ENCODE data around the gene ZNF185. TPM values are rescaled to one million over a fixed set of nuclear protein-coding genes. Genes with fewer than 3 reads are reported as not detected.
"Not testable (repeated sequence)": the region's sequence is repeated elsewhere in the genome, so short reads cannot be mapped to it uniquely, and the experiment has no call there.

Gene ZNF185
- polyA plus RNA-seq, 10 donors = 7.8 to 35.2 (median 22.6) TPM

DNA sequence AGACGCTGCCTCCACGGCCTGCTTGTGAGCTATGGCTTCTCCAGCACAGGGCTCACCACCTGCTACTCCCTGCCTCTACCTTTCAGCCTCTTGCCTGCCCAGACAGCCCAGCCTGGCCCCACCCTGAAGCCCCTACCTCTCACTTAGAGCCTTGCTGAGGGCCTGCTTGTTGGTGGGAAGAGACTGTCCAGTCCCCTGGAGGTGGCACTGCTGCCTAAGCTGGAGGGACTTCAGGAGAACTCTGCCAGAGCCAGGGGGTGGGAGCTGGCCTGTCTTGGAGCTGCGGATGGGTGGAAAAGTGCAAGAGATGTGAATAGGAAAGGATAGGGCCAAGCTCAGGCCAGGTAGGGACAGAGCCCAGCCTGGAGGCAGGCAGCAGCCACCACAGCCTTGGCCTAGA, 2.7 kb upstream of the ZNF185 start:
- DNase-seq = no peak

DNA sequence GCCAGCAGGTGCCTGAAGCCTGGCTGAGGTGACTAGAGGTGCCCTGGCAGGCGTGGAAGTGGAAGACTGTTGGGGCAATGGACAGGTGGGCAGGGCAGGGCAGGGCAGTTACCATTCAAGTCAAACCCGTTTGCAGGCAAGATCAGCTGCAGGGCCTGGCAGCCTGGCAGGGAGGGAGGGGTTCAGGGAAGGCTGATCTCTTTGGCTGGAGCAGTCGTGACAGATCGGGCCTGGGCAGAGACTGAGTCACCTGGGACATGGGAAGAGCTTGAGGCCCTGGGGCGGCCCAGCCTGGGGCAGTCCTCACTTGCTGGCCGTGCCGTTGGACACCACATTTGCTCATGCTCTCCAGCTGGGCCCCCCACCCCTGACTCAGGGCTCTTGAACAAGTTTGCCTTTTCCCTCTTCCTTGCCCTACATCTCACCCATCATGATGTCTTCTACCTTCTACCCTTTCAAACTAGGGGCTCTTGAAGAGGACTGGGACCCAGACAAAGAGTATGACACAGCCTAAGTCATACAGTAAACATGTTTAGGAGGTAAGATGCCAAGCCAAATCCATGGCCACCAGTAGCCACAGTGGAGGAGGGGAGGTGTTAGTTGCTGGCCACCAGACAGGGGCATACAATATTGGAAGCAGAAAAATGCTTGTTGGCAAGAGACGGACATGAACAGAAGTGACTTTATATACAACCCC, 2.0 kb upstream of the ZNF185 start:
- no peak for DNase-seq

DNA sequence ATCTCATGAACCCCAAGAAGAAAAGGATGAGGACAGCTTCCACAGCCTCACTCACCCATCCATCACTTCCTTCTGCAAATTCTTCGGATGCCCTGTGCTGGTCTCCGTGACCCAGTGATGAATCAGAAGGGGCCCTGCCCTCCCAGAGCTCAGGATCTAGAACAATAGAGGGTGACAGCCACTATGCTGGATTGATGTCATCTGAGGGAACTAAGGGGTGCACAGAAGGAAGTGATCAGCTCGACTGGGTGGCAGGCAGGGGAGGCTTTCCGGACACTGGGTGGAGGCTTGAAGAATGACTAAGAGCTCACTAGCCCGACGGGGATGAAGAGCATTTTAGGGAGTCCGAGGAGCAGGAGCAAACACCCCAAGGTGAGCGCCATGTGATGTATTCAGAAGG, 1.4 kb upstream of the ZNF185 start:
- DNase-seq = no peak

GRCh38 chrX:152898442-152898841, 575 bp downstream of the ZNF185 start:
- DNase-seq = no peak

DNA sequence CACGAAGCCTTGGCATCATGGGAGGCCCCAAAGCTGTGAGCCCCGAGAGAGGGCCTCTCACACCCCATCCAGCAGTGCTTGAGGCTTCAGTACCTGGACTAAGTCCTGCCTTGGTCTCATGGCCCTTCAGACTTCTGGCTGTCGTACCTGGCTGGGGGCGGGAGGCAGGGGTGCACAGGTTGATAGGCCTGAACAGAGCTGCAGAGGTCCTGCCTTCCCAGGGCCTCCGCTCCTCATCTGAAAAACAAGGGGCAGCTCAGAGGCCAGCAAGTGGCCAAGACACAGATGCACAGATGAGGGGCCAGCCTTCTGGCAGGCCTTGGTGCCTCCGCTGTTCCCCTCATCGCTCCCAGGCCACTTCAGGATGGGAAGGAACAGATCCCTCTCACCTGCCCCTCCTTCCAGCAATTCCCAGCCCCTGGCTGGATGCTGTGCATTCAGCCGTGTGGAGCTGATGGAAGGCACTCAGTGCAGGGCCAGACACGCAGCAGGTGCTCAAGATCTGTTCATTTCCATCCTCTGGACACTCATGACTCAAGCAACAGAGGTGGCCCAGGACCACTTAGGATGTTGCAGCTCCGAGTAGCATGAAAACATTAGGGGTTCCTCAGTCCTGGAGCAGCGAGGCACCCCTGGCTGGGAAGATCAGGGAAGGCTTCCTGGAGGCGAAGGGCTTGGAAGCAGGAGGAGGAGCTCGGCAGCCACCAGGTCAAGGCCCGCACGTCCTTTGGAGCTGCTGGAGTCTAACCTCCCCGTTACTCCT, 1.4 kb downstream of the ZNF185 start:
- DNase-seq = no peak

- no peak for DNase-seq
Observed at GRCh38 chrX:152899874-152900719, 2.2 kb downstream of the ZNF185 start.

DNA sequence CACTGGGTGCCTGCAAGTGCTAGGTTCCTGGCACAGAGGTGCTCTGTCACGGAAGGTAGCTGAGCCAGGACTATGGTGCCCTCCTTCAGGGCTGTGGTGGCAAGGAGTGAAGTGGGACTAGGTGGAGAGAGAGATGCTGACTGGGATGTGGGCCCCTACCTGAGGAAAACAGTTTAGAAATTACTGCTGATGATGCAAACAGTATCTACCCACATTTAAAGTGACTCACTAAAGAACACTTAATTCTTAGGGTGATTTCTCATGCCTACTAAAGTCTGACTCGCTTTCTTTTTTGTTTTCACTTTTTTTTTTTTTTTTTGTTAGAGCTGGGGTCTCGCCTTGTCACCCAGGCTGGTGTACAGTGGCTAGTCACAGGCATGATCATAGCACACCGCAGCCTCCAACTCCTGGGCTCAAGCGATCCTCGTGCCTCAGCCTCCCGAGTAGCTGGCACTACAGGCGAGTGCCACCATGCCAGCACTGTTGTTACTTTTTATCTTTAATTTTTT, 3.1 kb downstream of the ZNF185 start:
- DNase-seq = no peak

- DNase-seq = no peak
Observed at GRCh38 chrX:152901816-152902501, 4.1 kb downstream of the ZNF185 start.

DNA sequence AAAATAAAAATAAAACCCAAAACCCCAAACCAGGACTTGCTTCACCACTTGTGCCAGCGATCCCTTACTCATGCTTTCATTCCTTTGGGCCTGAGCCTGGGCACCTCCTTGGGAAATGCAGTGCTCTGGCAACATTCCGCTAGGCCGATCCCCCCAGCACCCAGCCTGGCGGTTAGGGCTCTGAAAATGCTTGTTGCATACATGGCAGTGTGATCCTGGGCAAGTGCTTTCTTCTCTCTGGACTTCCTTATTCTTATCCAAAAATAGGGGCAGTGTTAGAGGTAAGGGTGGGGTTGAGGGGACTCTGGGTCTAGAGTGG, 4.6 kb downstream of the ZNF185 start:
- no peak for DNase-seq

- DNase-seq = no peak
Observed at GRCh38 chrX:152903589-152903988, 5.7 kb downstream of the ZNF185 start.

DNA sequence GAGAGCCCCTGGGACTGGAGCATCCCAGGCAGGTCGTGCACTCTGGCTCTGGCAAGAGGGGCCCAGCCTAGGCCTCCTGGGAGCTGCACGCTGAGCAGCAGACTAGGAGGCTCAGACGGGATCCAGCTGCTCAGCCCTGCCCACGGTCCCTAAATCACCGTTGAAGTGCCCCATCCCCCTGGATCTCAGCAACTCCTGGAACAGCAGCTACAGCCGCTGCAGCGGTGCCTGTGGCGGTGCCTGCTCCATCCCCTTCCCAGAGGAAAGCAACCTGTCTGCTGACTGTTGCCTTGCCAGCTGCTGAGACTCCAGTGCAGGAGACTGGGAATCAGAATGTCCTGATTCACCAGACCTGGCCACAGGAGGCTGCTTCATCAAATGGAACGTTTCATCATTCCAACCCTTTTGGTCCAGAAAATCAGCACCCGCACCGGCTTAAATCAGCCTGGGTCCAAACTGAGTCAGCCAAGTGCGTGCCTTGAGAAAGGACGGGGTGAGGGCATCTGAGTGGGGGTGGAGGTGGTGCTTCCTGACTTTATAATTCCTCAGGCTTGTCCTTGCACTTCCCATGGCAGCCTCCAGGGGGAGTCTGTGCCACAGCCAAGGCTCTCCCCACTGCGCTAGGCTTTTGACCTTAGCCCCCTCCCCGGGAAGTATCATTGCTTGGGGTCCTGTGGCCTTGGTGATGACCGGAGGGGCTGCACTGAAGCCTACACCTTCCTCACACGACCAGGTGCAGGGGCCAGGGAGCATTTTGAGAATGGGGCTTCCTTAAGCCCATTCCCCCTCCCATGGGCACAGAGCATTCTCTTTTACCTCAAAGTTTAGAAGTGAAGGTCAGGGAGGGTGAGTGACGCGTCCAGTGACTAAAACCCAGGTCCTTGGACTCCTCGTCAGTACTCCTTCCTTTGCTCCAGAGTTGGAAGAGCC, 6.5 kb downstream of the ZNF185 start:
- peak in 2 of 3 donors; percentile 19 to 28 for DNase-seq

GRCh38 chrX:152905081-152905420, 7.2 kb downstream of the ZNF185 start:
- DNase-seq = no peak

GRCh38 chrX:152907084-152907651, 9.3 kb downstream of the ZNF185 start:
- peak in 1 of 3 donors; percentile 19 for DNase-seq

- no peak for DNase-seq
Observed at GRCh38 chrX:152908486-152908885, 10.6 kb downstream of the ZNF185 start.

DNA sequence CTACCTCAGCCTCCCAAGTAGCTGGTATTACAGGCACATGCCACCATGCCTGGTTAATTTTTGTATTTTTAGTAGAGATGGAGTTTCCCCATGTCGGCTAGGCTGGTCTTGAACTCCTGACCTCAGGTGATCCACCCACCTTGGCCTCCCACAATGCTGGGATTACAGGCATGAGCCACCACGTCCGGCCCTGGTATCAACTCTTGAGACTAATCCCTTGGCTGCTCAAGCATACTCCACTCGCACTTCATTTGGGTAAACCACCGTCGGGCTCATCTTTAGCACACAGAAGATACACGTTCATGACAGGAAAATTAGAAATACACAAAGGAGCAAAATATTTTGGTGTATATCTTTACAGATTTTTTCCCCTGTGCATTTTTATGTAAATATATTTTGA, 12.2 kb downstream of the ZNF185 start:
- DNase-seq = not testable (repeated sequence)

GRCh38 chrX:152912106-152912505, 14.2 kb downstream of the ZNF185 start:
- no peak for DNase-seq

GRCh38 chrX:152912641-152913040, 14.8 kb downstream of the ZNF185 start:
- no peak for DNase-seq

DNA sequence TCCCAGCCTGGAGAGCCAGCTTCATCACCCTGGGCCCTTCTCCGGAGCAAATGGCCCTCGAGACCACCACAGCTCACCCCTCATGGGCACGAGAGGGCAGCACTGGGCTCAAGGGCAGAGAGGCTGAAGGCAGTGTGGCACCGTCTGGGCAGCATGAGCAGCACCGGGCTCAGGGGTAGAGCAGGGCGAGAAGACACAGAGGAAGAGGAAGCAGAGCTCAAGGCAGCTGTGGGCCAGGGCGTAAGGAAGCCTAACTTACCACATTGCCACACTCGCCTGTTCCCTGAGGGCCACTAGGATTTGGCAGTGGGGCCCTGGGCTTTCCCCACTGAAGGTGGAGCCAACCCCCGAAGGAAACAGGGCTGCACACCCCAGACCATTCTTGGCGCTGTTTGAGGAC, 15.5 kb downstream of the ZNF185 start:
- no peak for DNase-seq

DNA sequence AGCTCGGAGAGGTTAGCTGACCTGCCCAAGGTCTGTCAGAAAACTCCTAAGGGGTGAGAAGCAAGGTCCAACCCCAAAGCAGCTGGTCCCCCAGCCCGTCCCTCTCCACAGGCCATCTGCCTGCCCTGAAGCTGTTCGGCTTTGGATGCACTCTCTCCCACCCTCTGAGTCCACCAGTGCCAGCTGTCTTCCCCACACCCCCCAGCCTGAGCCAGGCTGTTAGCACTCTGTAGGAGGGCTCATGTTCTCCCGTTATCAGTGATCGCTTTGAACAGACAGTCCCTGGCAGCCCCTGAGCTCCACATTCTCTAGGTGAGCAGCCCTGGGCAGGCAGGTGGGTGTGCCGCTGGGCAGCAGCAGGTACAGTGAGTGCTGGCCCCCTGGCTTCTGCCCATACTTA, 16.0 kb downstream of the ZNF185 start:
- no peak for DNase-seq

GRCh38 chrX:152915541-152916241, 17.8 kb downstream of the ZNF185 start:
- DNase-seq = peak in 2 of 3 donors; percentile 5 to 51

Data from muscle of back (tissue), 11 donors.